ENCODE measurements around the gene WDR1.

WDR1 gene

GRCh38 chr4:10084651-10085358 lies 31.8 kb downstream of the WDR1 start:
- TF ChIP-seq CTCF (IDR thresholded peaks at IDR 0.05; ENCODE audit: low read depth, low read length) (no peak), EZH2phosphoT487 (IDR thresholded peaks at IDR 0.05; ENCODE audit: low read depth) (no peak)
- Histone ChIP-seq H3K4me3 (ENCODE audit: low read length) (no peak overlapping the region), H2AFZ (ENCODE audit: low read depth, low read length) (no peak overlapping the region), H3K9ac (ENCODE audit: low read length) (no peak overlapping the region), H3K4me1 (ENCODE audit: low read length) (peaks cover 16% of the 10 kb centered on the region), H3K36me3 (replicated peaks; ENCODE audit: low read depth, low read length) (peaks cover 86% of the 10 kb centered on the region), H3K4me2 (ENCODE audit: low read length) (no peak overlapping the region), H3K9me3 (ENCODE audit: insufficient read depth, low read length) (no peaks in the 10 kb centered on the region), H3K27me3 (ENCODE audit: low read depth, low read length) (no peaks in the 10 kb centered on the region), H4K20me1 (ENCODE audit: insufficient read depth, low read length) (peaks cover 26% of the 10 kb centered on the region; the same call in 1 of the 2 replicates), H3K27ac (ENCODE audit: low read length) (no peak overlapping the region), H3K79me2 (ENCODE audit: low read length) (peaks cover 5% of the 10 kb centered on the region; the same call in 1 of the 2 replicates)

GRCh38 chr4:10083861-10084641 lies 32.5 kb downstream of the WDR1 start:
- Histone ChIP-seq H3K79me2 (ENCODE audit: low read length) (no peaks in the 10 kb centered on the region), H2AFZ (ENCODE audit: low read depth, low read length) (no peak overlapping the region), H4K20me1 (ENCODE audit: insufficient read depth, low read length) (0 out of 2 replicates have a peak, but pooled peaks cover 19% of the 10 kb centered on the region), H3K9ac (ENCODE audit: low read length) (no peak overlapping the region), H3K27ac (ENCODE audit: low read length) (no peak overlapping the region), H3K4me3 (ENCODE audit: low read length) (no peak overlapping the region), H3K4me1 (ENCODE audit: low read length) (peaks cover 16% of the 10 kb centered on the region), H3K27me3 (ENCODE audit: low read depth, low read length) (no peaks in the 10 kb centered on the region), H3K9me3 (ENCODE audit: insufficient read depth, low read length) (no peaks in the 10 kb centered on the region), H3K36me3 (replicated peaks; ENCODE audit: low read depth, low read length) (peaks cover 87% of the 10 kb centered on the region), H3K4me2 (ENCODE audit: low read length) (no peak overlapping the region)
- TF ChIP-seq CTCF (IDR thresholded peaks at IDR 0.05; ENCODE audit: low read depth, low read length) (no peak), EZH2phosphoT487 (IDR thresholded peaks at IDR 0.05; ENCODE audit: low read depth) (no peak)

DNA sequence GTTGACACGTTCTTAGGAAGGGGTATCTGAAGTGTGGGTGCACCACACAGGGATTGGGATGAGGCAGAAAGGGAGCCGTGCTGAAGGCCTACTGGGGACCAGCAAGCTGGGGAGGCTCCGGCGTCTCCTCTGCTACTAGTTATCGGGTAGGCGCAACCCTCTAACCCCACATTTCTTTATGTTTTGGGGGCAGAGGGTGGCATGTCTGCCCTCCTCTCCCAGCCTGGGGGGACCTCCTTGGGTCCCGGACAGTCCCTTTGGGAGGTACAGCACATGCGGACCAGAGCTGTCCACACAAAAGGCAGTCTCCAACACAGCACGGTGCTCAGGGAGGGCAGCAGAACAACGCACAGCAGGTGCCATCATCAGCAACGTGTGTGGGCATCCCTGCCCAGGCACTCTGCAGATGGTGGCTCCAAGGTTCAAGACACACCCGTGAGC lies 33.2 kb downstream of the WDR1 start:
- Histone ChIP-seq H3K27ac (ENCODE audit: low read length) (no peak overlapping the region), H3K36me3 (replicated peaks; ENCODE audit: low read depth, low read length) (peaks cover 86% of the 10 kb centered on the region), H2AFZ (ENCODE audit: low read depth, low read length) (no peak overlapping the region), H3K4me3 (ENCODE audit: low read length) (no peak overlapping the region), H3K4me2 (ENCODE audit: low read length) (no peak overlapping the region), H3K9ac (ENCODE audit: low read length) (no peak overlapping the region), H4K20me1 (ENCODE audit: insufficient read depth, low read length) (0 out of 2 replicates have a peak, but pooled peaks cover 19% of the 10 kb centered on the region), H3K9me3 (ENCODE audit: insufficient read depth, low read length) (no peaks in the 10 kb centered on the region), H3K4me1 (ENCODE audit: low read length) (peaks cover 16% of the 10 kb centered on the region), H3K27me3 (ENCODE audit: low read depth, low read length) (no peaks in the 10 kb centered on the region), H3K79me2 (ENCODE audit: low read length) (no peaks in the 10 kb centered on the region)
- TF ChIP-seq CTCF (IDR thresholded peaks at IDR 0.05; ENCODE audit: low read depth, low read length) = no peak
- TF ChIP-seq EZH2phosphoT487 (IDR thresholded peaks at IDR 0.05; ENCODE audit: low read depth) = no peak
